T-helper 1 cell treated with Interleukin-12 subunit alpha and Interleukin-12 subunit beta and Interleukin-4 antibody, amounts not matched to agents 30 ng/mL and 1 ng/mL, for 36 hours (primary cell): ENCODE measurements around the gene PNMA6E. TPM values are rescaled to one million over a fixed set of nuclear protein-coding genes. Genes with fewer than 3 reads are reported as not detected.
"Not testable (repeated sequence)": the region's sequence is repeated elsewhere in the genome, so short reads cannot be mapped to it uniquely, and the experiment has no call there.

ENCODE experiments used
- intact Hi-C: fragments of 100-400 bp; cut with micrococcal nuclease; formaldehyde crosslinking; loops from one replicate; pipeline ENCODE4 v1.15.1; 2024
- total RNA-seq: library from RNA; stranded (reverse); gene quantifications from 2 replicates; pipeline ENCODE4 v1.2.3, GENCODE V29; 2022

PNMA6E gene
- total RNA-seq, 1 donor from 2014 or later: not detected

- intact Hi-C loops: no loop called here
Observed at GRCh38 chrX:153386097-153386496, 15.1 kb downstream of the PNMA6E start.

- intact Hi-C loops: not testable (repeated sequence)
Observed at GRCh38 chrX:153384973-153385372, 16.2 kb downstream of the PNMA6E start.

GRCh38 chrX:153384390-153384789 is 16.8 kb downstream of the PNMA6E start:
- intact Hi-C loops: no loop called here

- intact Hi-C loops: no loop called here
Observed at GRCh38 chrX:153382563-153383482, 18.3 kb downstream of the PNMA6E start.

DNA sequence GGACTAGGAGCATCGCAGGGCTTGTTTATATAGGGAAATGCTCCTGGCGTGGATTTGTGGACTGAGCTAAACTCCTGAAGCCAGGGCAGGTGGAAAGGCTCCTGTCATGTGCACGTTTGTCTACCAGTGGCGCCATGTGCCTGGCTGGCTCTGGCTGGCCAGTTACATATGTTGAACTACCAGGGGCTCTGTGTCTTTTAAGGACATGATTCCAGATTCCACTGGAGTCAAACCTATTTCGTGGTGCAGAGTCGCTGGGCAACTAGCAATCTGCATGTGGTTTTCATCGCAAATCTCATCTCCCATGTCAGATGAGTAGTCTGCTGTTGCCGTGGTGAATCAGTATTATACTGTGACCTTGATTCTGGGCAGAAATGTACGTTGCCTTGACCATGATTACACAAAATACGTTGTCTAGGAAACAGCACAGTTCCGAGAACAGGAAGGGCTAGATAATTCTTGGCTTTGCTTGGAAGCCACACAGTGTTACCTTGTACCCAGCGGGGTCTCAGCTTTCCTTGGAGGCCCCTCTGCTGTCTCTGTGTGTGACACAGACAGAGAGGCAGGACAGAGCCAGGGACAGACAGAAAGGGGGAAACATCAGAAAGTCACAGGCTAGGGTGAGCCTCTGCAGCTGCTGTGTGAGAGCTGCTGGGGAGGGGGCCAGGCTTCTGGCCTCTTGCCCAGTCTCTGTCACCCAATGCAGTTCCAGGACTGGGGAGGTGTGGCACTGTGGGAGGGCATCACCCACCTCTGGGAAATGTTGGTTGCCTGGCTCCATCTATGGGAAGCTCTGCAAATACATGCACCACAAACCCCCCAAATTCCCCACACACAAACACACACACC is 19.2 kb downstream of the PNMA6E start:
- intact Hi-C loops: loop anchor here (2.0 kb wide), 1 partner anchor 49 kb away; no protein-coding TSS in a partner anchor

- intact Hi-C loops: loop anchor here (2.0 kb wide), 1 partner anchor 48 kb away; no protein-coding TSS in a partner anchor
Observed at GRCh38 chrX:153380691-153381090, 20.5 kb downstream of the PNMA6E start.

- intact Hi-C loops: loop anchor here (2.0 to 10.0 kb wide), 2 partner anchors 47 to 345 kb away; no protein-coding TSS in a partner anchor
Observed at GRCh38 chrX:153379971-153380581, 21.1 kb downstream of the PNMA6E start.

DNA sequence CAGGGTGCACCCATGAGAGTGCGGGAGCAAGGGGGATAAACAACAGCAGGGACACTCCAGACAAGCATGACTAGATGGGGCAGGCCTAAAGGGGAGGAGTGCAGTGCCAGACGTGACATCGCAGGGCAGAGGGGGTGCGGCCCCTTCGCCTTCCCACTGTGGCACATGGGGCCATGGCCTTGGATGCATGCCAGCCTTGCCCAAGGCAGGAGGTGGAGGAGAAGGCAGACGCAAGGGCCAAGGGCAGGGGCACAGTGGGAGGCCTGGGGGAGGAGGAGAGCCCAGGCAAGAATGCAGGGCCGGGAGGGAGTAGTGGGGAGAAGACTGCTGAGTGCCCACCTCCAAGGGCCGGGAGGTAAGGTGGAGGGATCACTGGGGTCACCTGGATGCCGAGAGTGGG is 21.6 kb downstream of the PNMA6E start:
- intact Hi-C loops: loop anchor here (10.0 kb wide), 1 partner anchor 345 kb away; no protein-coding TSS in a partner anchor

- intact Hi-C loops: loop anchor here (10.0 kb wide), 1 partner anchor 344 kb away; no protein-coding TSS in a partner anchor
Observed at GRCh38 chrX:153378607-153379006, 22.5 kb downstream of the PNMA6E start.

DNA sequence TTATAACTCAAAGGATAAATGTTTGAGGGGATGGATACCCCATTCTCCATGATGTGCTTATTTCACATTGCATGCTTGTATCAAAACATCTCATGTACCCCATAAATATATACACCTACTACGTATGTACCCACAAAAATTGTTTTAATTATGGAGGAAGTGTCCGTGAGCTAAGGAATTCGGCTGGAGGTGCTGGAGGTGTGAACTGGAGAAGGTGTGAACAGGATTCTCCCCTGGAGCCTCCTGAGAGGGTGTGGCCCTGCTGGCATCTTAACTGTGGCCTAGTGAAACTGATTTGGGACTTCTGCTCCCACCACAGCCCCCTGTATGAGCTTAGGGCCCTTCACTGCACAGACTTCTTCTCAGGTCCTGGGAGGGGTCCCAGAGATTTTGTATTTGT is 23.4 kb downstream of the PNMA6E start:
- intact Hi-C loops: loop anchor here (10.0 kb wide), 1 partner anchor 343 kb away; no protein-coding TSS in a partner anchor

DNA sequence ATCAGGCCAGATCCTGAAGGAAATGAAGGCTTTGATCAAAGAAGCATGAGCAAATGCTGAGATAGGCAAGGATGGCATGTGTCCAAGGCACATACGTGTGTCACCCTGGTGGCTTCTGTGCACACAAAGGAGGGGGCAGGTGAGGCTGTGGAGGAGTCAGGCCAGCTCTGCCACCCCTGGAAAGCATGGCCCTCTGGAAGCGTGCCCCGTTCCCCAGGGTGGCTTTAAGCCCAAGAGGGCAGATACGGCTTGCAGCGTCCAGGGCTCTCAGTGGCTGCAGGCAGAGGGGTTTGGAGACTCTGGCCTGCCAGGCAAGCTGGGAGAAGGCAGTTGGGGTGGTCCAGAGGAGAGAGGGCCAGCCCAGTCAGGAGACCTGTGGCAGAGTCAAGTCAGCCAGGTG is 25.6 kb downstream of the PNMA6E start:
- intact Hi-C loops: loop anchor here (10.0 kb wide), 1 partner anchor 341 kb away; no protein-coding TSS in a partner anchor

DNA sequence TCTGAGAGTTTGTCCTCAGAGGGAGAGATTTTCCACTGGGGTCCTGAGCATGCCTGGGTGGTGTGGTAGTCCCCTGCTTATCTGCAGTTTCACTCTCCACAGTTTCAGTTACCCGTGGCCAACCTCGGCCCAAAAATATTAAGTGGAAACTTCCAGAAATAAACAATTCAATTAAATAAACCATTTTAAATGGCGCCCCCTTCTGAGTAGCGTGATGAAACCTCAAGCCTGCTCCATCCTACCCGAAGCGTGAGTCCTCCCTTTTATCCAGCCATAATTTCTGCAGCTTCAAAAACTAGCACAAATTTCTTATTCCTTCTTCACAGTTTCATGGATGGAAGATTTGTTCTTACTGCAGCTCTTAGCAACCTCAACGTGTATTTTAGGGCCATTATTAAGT is 26.7 kb downstream of the PNMA6E start:
- intact Hi-C loops: loop anchor here (10.0 kb wide), 1 partner anchor 340 kb away; no protein-coding TSS in a partner anchor

GRCh38 chrX:153372949-153373348 is 28.2 kb downstream of the PNMA6E start:
- intact Hi-C loops: loop anchor here (10.0 kb wide), 1 partner anchor 338 kb away; no protein-coding TSS in a partner anchor

- intact Hi-C loops: loop anchor here (10.0 kb wide), 1 partner anchor 336 kb away; no protein-coding TSS in a partner anchor
Observed at GRCh38 chrX:153371256-153371655, 29.9 kb downstream of the PNMA6E start.

DNA sequence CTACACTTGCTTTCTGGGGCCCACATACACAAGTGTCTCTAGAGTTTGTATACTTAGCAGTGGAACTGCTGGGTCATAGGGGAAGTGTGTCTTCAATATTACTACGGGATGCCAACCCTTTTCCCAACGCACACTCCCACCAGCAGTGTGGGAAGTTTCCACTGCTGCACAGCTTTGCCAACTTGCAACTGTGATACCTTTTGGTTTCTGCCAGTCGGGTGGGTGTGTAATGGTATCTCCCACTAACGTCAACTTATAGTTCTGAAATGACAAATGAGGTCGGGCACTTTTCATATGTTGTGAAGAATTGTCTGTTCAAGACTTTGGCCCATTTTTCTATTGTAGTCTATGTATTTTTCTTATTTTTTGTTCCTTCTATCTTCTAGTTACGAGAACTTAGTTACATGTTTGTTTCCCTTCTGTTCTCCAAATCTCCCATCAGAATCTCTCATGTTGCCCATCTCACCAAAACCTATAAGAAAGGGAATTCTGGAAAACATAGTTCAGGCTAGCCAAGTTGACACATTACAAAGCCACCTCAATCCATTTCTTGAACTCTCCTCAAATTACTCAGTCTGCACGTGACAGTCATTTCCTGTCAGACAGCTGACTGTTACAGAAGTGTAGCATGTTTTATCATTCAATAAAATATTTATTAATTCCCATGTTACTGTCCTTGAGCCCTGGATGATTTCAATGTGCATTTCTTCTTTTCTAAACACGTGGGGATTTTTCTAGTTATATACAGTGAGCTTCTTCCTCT is 30.7 kb downstream of the PNMA6E start:
- intact Hi-C loops: loop anchor here (10.0 kb wide), 1 partner anchor 336 kb away; no protein-coding TSS in a partner anchor

DNA sequence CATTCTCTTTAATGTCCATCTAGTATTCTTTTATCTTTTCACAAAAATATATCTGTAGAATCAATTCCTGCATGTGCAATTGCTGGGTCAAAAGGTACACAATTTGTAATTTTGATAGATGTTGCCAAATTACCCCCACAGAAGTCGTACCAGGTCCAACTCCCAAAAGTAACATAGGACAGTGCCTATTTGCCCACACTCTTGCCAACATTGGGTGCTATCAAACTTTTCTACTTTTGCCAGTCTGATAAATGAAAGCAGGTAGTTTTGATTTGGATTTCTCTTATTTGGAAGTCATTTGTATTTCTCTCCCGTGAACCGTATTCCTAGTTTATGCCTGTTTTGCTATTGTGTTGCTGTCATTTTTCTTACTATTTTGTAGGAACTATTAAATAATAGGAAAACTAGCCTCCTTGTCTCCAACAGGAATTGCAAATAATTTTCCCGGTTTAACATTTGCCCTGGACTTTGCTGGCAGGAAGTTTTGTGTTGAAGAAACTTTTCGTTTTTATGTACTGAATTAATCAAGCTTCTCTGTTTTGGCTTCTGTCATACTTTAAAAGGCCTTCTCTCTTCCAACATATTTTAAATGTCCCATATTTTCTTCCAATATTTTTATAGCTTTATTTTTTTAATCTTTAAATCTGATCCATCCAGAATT is 34.1 kb downstream of the PNMA6E start:
- intact Hi-C loops: no loop called here

- intact Hi-C loops: no loop called here
Observed at GRCh38 chrX:153366119-153366518, 35.0 kb downstream of the PNMA6E start.

DNA sequence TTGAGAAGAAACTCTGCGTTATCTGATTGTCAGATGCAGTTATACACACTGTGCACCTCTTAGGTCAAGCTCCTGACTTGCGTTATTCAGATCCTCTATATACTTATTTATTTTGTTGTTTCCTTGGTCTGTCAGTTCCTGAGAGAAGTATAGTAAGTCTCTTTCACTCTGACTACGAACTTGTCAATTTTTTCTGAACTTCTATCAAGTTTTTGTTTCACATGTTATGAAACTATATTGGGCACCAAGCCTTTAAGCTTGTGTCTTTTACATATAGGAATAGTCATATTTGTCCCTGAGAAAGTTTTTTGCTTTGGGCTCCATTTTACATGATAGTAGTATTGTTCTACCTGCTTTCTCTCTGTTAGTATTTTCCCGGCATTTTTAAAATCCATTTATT is 35.5 kb downstream of the PNMA6E start:
- intact Hi-C loops: no loop called here

DNA sequence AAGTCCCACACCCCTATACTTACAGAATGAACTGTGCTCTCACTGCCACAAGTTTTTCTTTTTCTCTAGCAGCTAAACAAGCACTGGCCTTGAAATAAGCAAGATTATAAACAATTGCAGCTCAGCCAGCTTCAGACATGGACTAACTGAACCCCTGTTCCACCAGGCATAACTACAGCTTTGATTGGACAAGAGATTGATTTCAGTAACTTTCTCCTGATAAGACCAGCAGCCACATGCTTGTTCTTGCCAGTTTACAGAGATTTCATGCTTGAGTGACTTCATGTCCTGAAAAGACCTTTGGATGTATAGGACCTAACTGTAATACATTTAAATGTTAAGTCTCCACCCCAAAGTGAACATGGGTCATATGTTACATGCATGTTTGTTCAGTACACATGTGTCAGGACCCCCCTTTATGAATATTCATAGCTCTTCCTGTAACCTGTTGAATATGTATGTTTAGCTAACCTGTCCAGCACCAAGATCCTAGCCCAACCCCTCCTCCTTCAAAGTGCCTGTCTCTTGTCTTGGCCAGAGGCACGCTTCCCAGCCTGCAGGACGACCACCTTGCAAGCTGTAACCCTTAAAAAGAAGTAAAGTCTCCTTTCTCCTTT is 39.3 kb downstream of the PNMA6E start:
- intact Hi-C loops: no loop called here
